OCI-LY7 (cell line): Measurements from ENCODE around the gene COL3A1. TPM values are rescaled to one million over a fixed set of nuclear protein-coding genes. Genes with fewer than 3 reads are reported as not detected.

Experiments used
- microRNA-seq: library from miRNA; unstranded; fragments of <30 nt; microRNA quantifications from one replicate; pipeline ENCODE4 v1.2.0, GENCODE V29; 2022; ENCODE audit warnings: borderline replicate concordance
- small RNA-seq: library from RNA; depleted of rRNA; stranded (forward); fragments of <200 nt; gene quantifications from one replicate; pipeline ENCODE3, GENCODE V24; 2014
- total RNA-seq, 2 experiments: library from RNA; depleted of rRNA in 1 of 2; stranded (reverse); fragments of >200 nt in 1 of 2; shearing (Covaris generic) in 1 of 2; gene quantifications; 2 replicates each; pipeline ENCODE4 v1.2.3, GENCODE V29; 2014 to 2022

Gene COL3A1
- total RNA-seq, 2 experiments from 2014 or later: not detected

Small RNAs within 50 kb of the gene (microRNA-seq; reads per million reads assigned to microRNA genes)
- not detected for gene MIR1245A
- not detected for gene MIR1245B
- not detected for gene MIR3606

Small RNAs within 50 kb of the gene (small RNA-seq; reads per million reads assigned to genes)
- gene MIR1245A: not detected

Other genes starting within 250 kb of the COL3A1 start
- gene COL5A2, start 205.4 kb downstream of the COL3A1 start, total RNA-seq (2014; rRNA removed; shearing (Covaris generic)): 0.21 and 0.50 TPM in 2 replicates
- 0.39 and 0.61 TPM in 2 replicates for gene COL5A2, start 205.4 kb downstream of the COL3A1 start, total RNA-seq (2022)